T-helper 1 cell treated with Interleukin-12 subunit alpha and Interleukin-12 subunit beta and Interleukin-4 antibody, amounts not matched to agents 30 μg/mL and 1 μg/mL, for 36 hours (primary cell): ENCODE results near the gene CACNA1D.

Experiments used
- H3K27ac Mint-ChIP-seq: one replicate; pipeline ENCODE4 v1.8.0; 2021; ENCODE audit warnings: mild to moderate bottlenecking, mixed read lengths
- H3K27me3 Mint-ChIP-seq: one replicate; pipeline ENCODE4 v1.8.0; 2021; ENCODE audit warnings: low read depth, mixed read lengths
- H3K36me3 Mint-ChIP-seq: one replicate; pipeline ENCODE4 v1.8.0; 2021; ENCODE audit warnings: low read depth, mixed read lengths
- H3K4me1 Mint-ChIP-seq: one replicate; pipeline ENCODE4 v1.8.0; 2021; ENCODE audit warnings: low read depth, mixed read lengths
- H3K4me3 Mint-ChIP-seq: one replicate; pipeline ENCODE4 v1.8.0; 2021; ENCODE audit warnings: mild to moderate bottlenecking, moderate library complexity, mixed read lengths
- H3K9me3 Mint-ChIP-seq: one replicate; pipeline ENCODE4 v1.8.0; 2021; ENCODE audit warnings: mixed read lengths

Gene CACNA1D

DNA sequence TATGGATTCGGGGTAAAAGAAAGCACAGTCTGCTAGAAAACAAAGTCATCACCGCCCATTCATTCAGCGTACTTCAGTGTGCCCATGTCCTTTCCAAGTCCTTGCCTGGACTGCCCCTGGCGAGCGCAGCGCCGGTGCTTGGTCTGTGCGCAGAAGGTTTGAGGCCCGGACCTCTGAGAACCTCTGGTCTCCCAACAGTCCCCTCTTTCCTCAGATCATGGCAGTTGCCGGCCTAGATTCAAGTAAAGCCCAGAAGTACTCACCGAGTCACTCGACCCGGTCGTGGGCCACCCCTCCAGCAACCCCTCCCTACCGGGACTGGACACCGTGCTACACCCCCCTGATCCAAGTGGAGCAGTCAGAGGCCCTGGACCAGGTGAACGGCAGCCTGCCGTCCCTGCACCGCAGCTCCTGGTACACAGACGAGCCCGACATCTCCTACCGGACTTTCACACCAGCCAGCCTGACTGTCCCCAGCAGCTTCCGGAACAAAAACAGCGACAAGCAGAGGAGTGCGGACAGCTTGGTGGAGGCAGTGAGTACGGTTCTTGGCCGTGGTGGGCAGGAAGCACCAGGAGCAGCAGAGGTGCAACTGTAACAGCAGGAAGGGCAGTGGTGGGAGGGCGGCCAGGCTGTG lies 315.5 kb downstream of the CACNA1D start:
- Mint-ChIP-seq H3K27me3 (no peaks in the 10 kb centered on the region), H3K9me3 (no peaks in the 10 kb centered on the region), H3K27ac (no peak overlapping the region), H3K4me1 (no peaks in the 10 kb centered on the region), H3K36me3 (no peaks in the 10 kb centered on the region), H3K4me3 (no peak overlapping the region)

DNA sequence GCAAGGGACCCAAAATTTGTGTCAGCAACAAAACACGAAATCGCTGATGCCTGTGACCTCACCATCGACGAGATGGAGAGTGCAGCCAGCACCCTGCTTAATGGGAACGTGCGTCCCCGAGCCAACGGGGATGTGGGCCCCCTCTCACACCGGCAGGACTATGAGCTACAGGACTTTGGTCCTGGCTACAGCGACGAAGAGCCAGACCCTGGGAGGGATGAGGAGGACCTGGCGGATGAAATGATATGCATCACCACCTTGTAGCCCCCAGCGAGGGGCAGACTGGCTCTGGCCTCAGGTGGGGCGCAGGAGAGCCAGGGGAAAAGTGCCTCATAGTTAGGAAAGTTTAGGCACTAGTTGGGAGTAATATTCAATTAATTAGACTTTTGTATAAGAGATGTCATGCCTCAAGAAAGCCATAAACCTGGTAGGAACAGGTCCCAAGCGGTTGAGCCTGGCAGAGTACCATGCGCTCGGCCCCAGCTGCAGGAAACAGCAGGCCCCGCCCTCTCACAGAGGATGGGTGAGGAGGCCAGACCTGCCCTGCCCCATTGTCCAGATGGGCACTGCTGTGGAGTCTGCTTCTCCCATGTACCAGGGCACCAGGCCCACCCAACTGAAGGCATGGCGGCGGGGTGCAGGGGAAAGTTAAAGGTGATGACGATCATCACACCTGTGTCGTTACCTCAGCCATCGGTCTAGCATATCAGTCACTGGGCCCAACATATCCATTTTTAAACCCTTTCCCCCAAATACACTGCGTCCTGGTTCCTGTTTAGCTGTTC lies 316.9 kb downstream of the CACNA1D start:
- no peaks in the 10 kb centered on the region for H3K9me3 Mint-ChIP-seq
- no peaks in the 10 kb centered on the region for H3K4me1 Mint-ChIP-seq
- H3K4me3 Mint-ChIP-seq, result no peak overlapping the region
- H3K27me3 Mint-ChIP-seq, result no peaks in the 10 kb centered on the region
- no peaks in the 10 kb centered on the region for H3K36me3 Mint-ChIP-seq
- no peak overlapping the region for H3K27ac Mint-ChIP-seq

DNA sequence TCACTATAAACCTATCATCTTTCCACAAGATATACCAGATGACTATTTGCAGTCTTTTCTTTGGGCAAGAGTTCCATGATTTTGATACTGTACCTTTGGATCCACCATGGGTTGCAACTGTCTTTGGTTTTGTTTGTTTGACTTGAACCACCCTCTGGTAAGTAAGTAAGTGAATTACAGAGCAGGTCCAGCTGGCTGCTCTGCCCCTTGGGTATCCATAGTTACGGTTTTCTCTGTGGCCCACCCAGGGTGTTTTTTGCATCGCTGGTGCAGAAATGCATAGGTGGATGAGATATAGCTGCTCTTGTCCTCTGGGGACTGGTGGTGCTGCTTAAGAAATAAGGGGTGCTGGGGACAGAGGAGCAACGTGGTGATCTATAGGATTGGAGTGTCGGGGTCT lies 318.0 kb downstream of the CACNA1D start:
- H3K4me3 Mint-ChIP-seq, result no peak overlapping the region
- no peaks in the 10 kb centered on the region for H3K9me3 Mint-ChIP-seq
- H3K27me3 Mint-ChIP-seq, result no peaks in the 10 kb centered on the region
- H3K4me1 Mint-ChIP-seq, result no peaks in the 10 kb centered on the region
- H3K36me3 Mint-ChIP-seq, result no peaks in the 10 kb centered on the region
- H3K27ac Mint-ChIP-seq, result no peak overlapping the region

DNA sequence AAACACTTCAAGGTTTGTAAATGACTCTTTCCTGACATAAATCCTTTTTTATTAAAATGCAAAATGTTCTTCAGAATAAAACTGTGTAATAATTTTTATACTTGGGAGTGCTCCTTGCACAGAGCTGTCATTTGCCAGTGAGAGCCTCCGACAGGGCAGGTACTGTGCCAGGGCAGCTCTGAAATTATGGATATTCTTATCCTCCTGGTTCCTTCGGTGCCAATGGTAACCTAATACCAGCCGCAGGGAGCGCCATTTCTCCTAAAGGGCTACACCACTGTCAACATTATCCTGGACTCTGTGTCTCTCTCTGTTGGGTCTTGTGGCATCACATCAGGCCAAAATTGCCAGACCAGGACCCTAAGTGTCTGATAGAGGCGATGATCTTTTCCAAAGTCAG lies 318.8 kb downstream of the CACNA1D start:
- Mint-ChIP-seq H3K9me3 (no peaks in the 10 kb centered on the region), H3K27me3 (no peaks in the 10 kb centered on the region), H3K27ac (no peak overlapping the region), H3K36me3 (no peaks in the 10 kb centered on the region), H3K4me3 (no peak overlapping the region), H3K4me1 (peaks cover 3% of the 10 kb centered on the region)

DNA sequence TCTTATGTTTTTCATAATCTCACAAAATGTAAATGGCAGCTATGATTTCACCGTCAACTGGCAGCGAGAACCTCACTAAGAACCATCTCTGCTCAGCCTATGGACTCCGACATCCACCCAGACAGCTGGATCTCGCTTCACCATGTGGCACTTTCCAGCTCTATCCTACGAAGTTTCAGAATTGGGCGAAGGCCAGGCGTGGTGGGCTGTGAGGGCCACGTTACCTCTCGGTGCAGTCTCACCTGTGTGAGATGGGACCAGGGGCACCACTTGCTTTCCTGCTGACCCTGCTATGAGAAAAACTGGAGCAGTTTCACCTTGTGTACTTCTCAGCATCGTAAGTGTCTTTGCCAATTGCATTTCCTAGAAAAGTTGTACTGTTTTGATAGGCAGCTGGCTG lies 319.5 kb downstream of the CACNA1D start:
- Mint-ChIP-seq H3K27ac (no peak overlapping the region), H3K4me1 (peaks cover 3% of the 10 kb centered on the region), H3K9me3 (no peaks in the 10 kb centered on the region)

DNA sequence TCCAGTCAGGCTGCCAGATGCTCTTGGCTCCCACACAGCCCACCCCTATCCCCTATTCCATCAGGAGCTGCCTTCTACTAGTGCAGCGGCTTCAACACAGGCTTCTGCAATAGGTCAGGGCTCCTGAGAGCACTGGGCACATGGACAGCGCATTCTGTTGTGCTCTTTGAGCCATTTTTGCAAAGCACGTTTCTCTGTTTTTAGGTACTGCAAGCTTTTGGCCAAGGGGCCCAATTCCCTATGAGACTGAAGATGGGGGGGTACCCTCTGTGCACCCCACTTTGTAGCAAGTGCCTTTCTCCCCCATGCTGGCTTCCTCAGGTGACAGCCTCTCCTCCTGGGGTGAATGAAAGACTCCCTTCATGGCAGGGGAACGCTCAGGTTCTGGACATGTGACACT lies 320.7 kb downstream of the CACNA1D start:
- H3K4me3 Mint-ChIP-seq, result no peak overlapping the region
- H3K9me3 Mint-ChIP-seq, result no peaks in the 10 kb centered on the region
- H3K36me3 Mint-ChIP-seq, result no peaks in the 10 kb centered on the region
- H3K27ac Mint-ChIP-seq, result no peak overlapping the region
- H3K4me1 Mint-ChIP-seq, result peaks cover 3% of the 10 kb centered on the region
- H3K27me3 Mint-ChIP-seq, result no peaks in the 10 kb centered on the region

More for the DNA sequence above, 319.5 kb downstream of the CACNA1D start:
- Mint-ChIP-seq H3K4me3 (no peak overlapping the region), H3K36me3 (no peaks in the 10 kb centered on the region), H3K27me3 (no peaks in the 10 kb centered on the region)

DNA sequence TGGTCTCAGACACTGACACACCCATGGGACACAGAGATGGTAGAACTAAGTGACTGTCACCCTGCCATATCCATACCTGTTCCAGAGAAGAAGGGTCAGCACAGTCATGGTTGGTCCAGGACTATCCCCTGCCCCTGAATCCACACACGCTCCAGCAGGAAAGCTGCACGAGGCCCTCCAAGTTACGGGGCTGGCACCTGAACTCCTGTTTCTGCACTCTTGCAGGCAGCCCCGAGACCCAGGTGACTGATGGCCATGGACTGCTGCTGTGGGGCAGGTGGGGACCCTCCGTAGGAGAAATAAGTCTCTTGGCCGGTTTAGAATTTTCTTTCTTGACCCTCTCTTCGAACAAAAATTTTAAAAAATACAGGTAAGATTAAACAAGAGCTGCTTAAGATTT lies 321.2 kb downstream of the CACNA1D start:
- Mint-ChIP-seq H3K27ac (no peak overlapping the region), H3K9me3 (no peaks in the 10 kb centered on the region), H3K36me3 (no peaks in the 10 kb centered on the region), H3K4me1 (peaks cover 3% of the 10 kb centered on the region), H3K27me3 (no peaks in the 10 kb centered on the region), H3K4me3 (no peak overlapping the region)

DNA sequence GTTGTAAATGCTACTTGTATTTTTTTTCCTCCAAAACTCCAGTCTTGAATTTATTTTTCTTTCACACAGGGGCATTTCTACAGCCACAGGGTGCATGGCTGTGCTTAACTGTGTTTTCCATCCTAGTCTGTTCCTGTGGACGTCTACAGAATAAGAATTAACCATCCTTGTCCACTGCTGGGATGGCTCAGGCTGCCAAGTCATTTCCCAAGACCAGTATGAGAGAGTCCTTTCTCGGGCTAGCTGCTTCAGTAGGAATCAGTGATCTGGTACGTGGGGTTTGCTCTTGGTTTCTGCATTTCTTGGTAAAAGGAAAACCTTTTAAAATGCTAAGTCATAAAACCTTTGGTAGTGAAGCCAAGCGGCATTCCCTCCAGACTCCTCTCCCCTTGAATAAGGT lies 322.0 kb downstream of the CACNA1D start:
- Mint-ChIP-seq H3K9me3 (no peaks in the 10 kb centered on the region), H3K36me3 (no peaks in the 10 kb centered on the region), H3K27me3 (no peaks in the 10 kb centered on the region)

DNA sequence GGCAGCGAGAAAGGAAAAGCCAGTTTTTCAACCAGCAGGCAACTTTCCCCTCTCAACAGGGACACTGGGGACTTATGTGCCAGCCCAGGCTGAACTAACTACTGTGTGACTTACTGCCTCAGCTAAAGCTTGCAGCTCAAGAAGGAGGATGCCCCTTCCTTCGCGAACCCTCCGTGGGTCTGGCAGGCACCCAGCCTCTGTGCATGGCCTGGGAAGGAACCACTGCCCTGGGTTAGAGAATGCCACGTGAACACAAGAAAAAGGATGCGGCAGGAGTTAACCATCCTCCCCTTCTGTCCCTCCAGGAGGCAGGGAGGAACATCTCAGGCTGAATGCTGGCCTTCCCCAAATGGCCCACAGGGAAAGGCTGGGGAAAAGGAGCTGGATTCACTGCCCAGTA lies 322.8 kb downstream of the CACNA1D start:
- H3K36me3 Mint-ChIP-seq, result no peaks in the 10 kb centered on the region
- H3K27ac Mint-ChIP-seq, result no peak overlapping the region
- H3K4me3 Mint-ChIP-seq, result no peak overlapping the region
- no peaks in the 10 kb centered on the region for H3K9me3 Mint-ChIP-seq
- H3K4me1 Mint-ChIP-seq, result peaks cover 3% of the 10 kb centered on the region
- no peaks in the 10 kb centered on the region for H3K27me3 Mint-ChIP-seq

More for the DNA sequence above, 322.0 kb downstream of the CACNA1D start:
- no peak overlapping the region for H3K4me3 Mint-ChIP-seq
- H3K27ac Mint-ChIP-seq, result no peak overlapping the region
- peaks cover 3% of the 10 kb centered on the region for H3K4me1 Mint-ChIP-seq

DNA sequence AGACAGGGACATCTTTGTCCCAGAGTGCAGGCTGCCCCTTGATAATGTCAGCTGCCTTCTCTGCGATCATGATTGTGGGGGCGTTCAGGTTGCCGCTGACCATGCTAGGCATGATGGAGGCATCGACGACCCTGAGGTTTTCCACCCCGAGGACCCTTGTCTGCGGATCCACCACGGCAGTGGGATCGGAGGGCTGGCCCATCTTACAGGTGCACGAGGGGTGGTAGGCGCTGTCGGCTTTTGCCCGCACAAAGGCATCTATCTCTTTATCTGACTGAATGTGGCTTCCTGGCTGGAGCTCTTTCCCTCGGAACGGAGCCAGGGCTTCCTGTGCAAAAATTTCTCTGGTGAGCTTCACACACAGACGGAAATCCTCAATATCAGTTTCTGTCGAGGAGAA lies 323.4 kb downstream of the CACNA1D start:
- peaks cover 3% of the 10 kb centered on the region for H3K4me1 Mint-ChIP-seq
- H3K27me3 Mint-ChIP-seq, result no peaks in the 10 kb centered on the region
- H3K9me3 Mint-ChIP-seq, result no peaks in the 10 kb centered on the region
- H3K4me3 Mint-ChIP-seq, result no peak overlapping the region
- H3K27ac Mint-ChIP-seq, result no peak overlapping the region
- no peaks in the 10 kb centered on the region for H3K36me3 Mint-ChIP-seq

DNA sequence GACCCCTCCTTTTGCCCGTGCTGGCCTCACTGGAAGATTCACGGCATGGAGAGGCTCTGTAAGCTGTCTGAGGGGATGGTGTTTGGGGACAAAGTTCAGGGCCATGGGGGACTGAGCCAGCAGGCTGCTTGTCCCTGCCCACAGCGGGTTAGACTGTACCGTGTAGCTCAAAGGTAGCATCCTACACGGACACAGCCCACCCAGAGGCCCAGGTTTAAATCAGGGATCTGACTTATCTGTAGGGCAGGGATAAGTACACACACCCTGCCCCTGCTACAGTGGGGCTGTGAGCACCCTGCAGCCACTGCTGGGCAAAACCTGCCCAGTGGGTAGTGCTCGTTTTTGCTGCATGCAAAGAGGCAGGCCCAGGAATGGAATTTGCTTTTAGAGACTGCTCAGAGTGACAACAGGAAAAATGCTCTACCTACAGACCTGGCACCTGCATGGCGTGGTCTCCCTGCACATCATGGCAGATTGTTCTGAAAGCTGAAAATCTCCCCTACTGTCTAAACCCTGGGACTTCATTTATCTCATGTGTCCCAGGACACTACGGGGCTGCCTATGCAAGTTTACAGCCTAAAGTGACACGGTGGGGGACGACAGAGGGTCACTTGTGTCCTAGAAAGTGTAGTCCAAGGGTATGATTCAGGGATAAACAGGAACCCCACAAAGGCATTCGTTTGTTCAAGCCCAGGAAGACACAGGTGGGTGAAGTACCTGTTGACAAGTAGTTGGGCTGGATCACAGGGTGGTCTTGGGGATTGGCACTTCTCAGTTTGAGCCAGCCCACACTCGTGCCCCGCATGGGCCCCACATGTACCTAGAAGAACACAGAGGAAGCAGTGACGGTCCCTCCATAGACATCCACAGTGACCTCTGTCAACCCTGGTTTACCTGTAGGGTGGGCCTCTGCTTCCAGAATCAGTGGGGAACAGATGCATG lies 324.1 kb downstream of the CACNA1D start:
- Mint-ChIP-seq H3K36me3 (no peaks in the 10 kb centered on the region), H3K4me3 (no peak overlapping the region), H3K27me3 (no peaks in the 10 kb centered on the region), H3K4me1 (peaks cover 3% of the 10 kb centered on the region), H3K27ac (no peak overlapping the region), H3K9me3 (no peaks in the 10 kb centered on the region)

DNA sequence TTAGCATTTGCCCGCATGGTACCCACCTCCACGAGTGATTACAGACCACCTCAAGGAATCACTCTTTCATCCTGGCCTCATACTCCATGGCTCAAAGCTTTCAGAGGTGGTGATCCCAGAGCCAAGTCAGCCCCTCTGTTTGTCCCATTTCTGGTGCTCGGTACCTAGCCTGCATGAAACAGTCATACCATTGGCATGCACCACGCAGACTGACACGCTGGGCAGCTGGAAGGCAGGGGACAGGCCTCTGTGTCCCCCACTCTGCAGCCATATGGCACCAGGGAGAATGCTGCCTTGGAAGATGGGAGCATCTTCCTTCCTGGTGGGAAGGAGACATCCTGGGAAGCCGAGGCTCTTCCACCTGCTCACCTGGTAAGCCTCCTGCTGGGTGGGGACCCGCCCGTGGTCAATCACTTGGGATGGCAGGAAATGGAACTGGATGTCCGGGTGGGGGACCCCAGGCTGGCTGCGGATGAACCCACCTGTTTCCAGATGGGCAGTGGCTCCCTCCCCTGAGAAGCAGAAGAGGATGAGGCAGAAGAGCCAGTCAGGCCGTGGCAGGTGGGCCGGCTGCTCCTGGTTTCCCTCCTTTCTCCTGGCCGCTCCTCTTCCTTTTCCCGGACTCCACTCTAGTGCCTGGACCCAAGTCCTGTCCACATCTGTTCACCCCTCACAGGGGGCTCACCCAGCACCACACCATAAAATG lies 324.9 kb downstream of the CACNA1D start:
- H3K27ac Mint-ChIP-seq, result no peak overlapping the region
- no peak overlapping the region for H3K4me3 Mint-ChIP-seq
- H3K36me3 Mint-ChIP-seq, result no peaks in the 10 kb centered on the region
- peaks cover 3% of the 10 kb centered on the region for H3K4me1 Mint-ChIP-seq
- H3K27me3 Mint-ChIP-seq, result no peaks in the 10 kb centered on the region
- H3K9me3 Mint-ChIP-seq, result no peaks in the 10 kb centered on the region

DNA sequence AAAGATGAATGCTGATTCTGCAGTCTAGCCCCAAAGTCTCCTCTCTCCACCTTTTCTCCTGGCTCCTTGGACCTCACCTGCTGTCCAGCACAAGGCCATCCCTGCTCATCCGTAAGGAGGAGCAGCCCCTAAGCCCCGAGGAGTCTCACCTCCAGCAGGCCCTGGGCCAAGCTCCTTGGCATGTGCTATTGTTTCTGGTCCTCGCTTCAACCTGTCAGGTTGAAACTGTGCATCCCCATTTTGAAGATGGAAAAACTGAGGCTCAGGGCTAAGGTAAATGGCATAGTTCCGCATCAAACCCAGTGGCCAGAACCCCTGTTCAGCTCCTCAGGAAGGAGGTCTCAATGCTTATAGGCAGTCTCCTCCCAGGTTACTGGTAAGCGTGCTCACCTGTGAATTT lies 325.7 kb downstream of the CACNA1D start:
- no peaks in the 10 kb centered on the region for H3K27me3 Mint-ChIP-seq
- no peaks in the 10 kb centered on the region for H3K9me3 Mint-ChIP-seq
- no peaks in the 10 kb centered on the region for H3K36me3 Mint-ChIP-seq
- no peak overlapping the region for H3K4me3 Mint-ChIP-seq
- H3K27ac Mint-ChIP-seq, result no peak overlapping the region
- H3K4me1 Mint-ChIP-seq, result peaks cover 3% of the 10 kb centered on the region
